ENCODE data around the gene B9D2. TPM values are rescaled to one million over a fixed set of nuclear protein-coding genes. Genes with fewer than 3 reads are reported as not detected.
A peak's percentile ranks its signal among the peaks of the same experiment; 100 is the strongest.

B9D2 gene
- total RNA-seq, 4 donors from 2014 or later, result 6.4 to 9.3 TPM; not detected in 2

DNA sequence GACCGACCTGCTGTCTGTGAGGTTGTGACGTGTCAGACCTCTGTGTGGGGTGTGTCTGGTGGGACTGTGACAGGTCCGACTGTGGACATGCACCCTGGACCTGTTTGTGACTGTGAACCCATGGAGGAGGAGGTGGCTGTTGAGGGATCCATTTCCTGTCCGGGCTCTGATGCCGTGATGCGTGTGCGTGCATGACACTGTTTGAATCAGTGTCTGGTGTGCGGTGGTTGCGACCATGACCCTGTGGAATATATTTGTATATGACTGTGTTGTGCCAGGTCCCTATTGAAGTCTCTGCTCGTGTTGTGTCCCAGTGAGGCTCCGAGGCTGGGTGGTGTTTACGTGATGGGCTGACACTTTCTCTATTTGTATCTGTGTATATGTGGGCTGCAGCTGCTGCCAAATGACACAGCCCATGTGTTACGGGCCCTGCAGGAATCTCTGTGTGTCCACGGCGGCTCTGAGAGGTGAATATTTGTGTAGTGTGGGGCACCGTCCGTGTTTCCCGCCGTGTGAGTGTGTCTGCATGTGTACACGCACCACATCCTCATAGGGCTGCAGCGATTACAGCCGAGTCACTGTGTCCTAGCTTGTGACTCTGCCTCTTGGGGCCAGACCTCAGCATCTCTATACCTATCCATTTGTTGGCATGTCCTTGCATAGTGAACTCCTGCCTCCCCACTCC is 35.6 kb downstream of the B9D2 start:
- Histone ChIP-seq H3K4me1 (peaks cover 25 to 64% (median 45%) of the 10 kb centered on the region in 4 donors), H3K27me3 (peaks cover 20% of the 10 kb centered on the region), H3K4me3 (peak overlapping the region in 1 of 4 donors; percentile 21), H3K27ac (peak overlapping the region; percentile 78 to 89 (median 83)), H3K36me3 (no peaks in the 10 kb centered on the region), H3K9me3 (no peaks in the 10 kb centered on the region)
- no peak for DNase-seq
- in situ Hi-C loops (cut with MboI; ENCODE audit: low pct_ligation_motif_present in 1 of 4, low pct_unique_long_range_greater_than_20kb in 1 of 4, low sequenced_read_pairs in 3 of 4), result loop anchor here in 1 of 4 donors (25.0 kb wide), 1 partner anchor 234 kb away; no protein-coding TSS in a partner anchor
- WGBS, 2 donors (ENCODE audit: low coverage in 1 of 2), result 26 to 40% methylated on average over 12 to 22 of the region's 22 CpGs
- intact Hi-C loops (cut with DNase I; ENCODE audit: low total_unique reads), result no loop called here
- TF ChIP-seq POLR2AphosphoS5 (IDR thresholded peaks at IDR 0.05), result no peak
- no peak for TF ChIP-seq EP300 (IDR thresholded peaks at IDR 0.05; ENCODE audit: low read depth)
- TF ChIP-seq, protein P1, sequence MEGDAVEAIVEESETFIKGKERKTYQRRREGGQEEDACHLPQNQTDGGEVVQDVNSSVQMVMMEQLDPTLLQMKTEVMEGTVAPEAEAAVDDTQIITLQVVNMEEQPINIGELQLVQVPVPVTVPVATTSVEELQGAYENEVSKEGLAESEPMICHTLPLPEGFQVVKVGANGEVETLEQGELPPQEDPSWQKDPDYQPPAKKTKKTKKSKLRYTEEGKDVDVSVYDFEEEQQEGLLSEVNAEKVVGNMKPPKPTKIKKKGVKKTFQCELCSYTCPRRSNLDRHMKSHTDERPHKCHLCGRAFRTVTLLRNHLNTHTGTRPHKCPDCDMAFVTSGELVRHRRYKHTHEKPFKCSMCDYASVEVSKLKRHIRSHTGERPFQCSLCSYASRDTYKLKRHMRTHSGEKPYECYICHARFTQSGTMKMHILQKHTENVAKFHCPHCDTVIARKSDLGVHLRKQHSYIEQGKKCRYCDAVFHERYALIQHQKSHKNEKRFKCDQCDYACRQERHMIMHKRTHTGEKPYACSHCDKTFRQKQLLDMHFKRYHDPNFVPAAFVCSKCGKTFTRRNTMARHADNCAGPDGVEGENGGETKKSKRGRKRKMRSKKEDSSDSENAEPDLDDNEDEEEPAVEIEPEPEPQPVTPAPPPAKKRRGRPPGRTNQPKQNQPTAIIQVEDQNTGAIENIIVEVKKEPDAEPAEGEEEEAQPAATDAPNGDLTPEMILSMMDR (IDR thresholded peaks at IDR 0.05), result no peak
- TF ChIP-seq POLR2A (IDR thresholded peaks at IDR 0.05), result no peak

DNA sequence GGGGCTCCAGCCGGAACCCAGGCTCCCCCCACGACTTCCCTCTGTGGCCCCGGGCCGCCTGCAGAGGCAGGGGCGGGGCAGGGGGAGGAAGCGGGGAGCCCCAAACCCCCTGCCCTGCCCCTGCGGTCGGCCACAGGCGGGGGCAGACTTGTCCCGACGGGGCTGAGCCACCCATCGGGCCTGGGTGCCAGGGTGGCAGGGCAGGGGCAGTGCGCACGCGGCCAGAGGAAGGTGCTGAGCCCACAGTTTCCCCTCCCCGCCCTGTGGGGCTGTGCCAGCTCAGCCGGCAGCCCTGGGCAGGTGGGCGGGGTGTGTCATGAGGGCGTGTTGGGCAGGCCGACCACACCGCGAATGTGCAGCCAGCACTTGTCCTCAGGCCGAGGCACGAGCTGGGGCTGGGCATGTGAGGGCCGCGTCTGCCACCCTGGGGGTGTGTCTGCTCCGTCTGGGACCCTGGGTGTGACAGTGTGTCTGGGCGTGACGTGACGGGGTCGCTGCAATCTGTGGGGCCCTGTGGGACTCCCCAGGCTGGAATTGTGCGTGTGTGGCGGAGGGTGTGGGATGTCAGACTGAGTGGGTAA is 36.3 kb downstream of the B9D2 start:
- in situ Hi-C loops (cut with MboI; ENCODE audit: low pct_ligation_motif_present in 1 of 4, low pct_unique_long_range_greater_than_20kb in 1 of 4, low sequenced_read_pairs in 3 of 4) (loop anchor here in 1 of 4 donors (25.0 kb wide), 1 partner anchor 235 kb away; no protein-coding TSS in a partner anchor), intact Hi-C loops (cut with DNase I; ENCODE audit: low total_unique reads) (no loop called here)
- Histone ChIP-seq H3K27ac (peak overlapping the region; percentile 78 to 89 (median 83)), H3K4me3 (peak overlapping the region in 2 of 4 donors; percentile 21 to 35), H3K9me3 (no peaks in the 10 kb centered on the region), H3K27me3 (peaks cover 20% of the 10 kb centered on the region), H3K36me3 (no peaks in the 10 kb centered on the region), H3K4me1 (peaks cover 31 to 70% (median 48%) of the 10 kb centered on the region in 4 donors)
- peak; percentile 88 for DNase-seq
- TF ChIP-seq, protein P1 (IDR thresholded peaks at IDR 0.05), result no peak
- TF ChIP-seq POLR2A (IDR thresholded peaks at IDR 0.05), result peak; percentile 31
- TF ChIP-seq POLR2AphosphoS5 (IDR thresholded peaks at IDR 0.05), result peak; percentile 5 to 58 (median 48)
- WGBS, 2 donors (ENCODE audit: low coverage in 1 of 2), result 30% methylated on average over 27 of the region's 33 CpGs; no CpG with 5 or more reads in 1 of the 2 donors

DNA sequence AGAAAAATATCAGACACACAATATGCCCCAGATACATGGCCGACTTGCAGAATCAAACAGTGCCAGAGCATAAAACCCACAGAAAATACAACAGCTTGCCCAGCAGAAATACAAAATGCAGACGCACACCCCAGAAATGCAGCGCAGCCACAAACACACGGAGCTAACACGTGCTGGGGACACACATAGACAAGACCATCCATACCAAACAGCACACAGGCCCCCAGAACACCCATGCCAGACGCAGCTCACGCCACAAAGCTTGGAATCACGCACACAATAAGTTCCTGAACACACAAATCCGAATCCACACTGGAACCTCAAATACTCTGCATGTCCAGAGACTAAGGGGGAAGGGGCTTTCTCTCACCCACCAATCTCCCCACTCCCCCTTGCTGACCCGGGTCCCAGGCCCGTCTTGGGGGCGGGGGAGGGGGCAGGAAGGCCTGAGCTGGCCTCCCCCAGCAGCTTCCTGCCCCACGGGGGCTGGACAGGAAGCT is 36.8 kb downstream of the B9D2 start:
- intact Hi-C loops (cut with DNase I; ENCODE audit: low total_unique reads), result no loop called here
- Histone ChIP-seq H3K4me3 (peak overlapping the region in 2 of 4 donors; percentile 21 to 35), H3K27me3 (peaks cover 20% of the 10 kb centered on the region), H3K9me3 (no peaks in the 10 kb centered on the region), H3K27ac (peak overlapping the region; percentile 78 to 89 (median 83)), H3K4me1 (peaks cover 31 to 76% (median 50%) of the 10 kb centered on the region in 4 donors), H3K36me3 (no peaks in the 10 kb centered on the region)
- in situ Hi-C loops (cut with MboI; ENCODE audit: low pct_ligation_motif_present in 1 of 4, low pct_unique_long_range_greater_than_20kb in 1 of 4, low sequenced_read_pairs in 3 of 4), result loop anchor here in 1 of 4 donors (25.0 kb wide), 1 partner anchor 235 kb away; no protein-coding TSS in a partner anchor
- TF ChIP-seq, protein P1 (IDR thresholded peaks at IDR 0.05), result no peak
- TF ChIP-seq POLR2AphosphoS5 (IDR thresholded peaks at IDR 0.05), result no peak
- TF ChIP-seq EP300 (IDR thresholded peaks at IDR 0.05; ENCODE audit: low read depth), result no peak
- no peak for TF ChIP-seq POLR2A (IDR thresholded peaks at IDR 0.05)
- no peak for DNase-seq
- WGBS, 2 donors (ENCODE audit: low coverage in 1 of 2), result 26% methylated on average over 13 of the region's 13 CpGs; no CpG with 5 or more reads in 1 of the 2 donors

All from transverse colon (tissue), 4 donors.